A204.1 (cell line): ENCODE data around the gene OSER1.
"Not testable (repeated sequence)": the region's sequence is repeated elsewhere in the genome, so short reads cannot be mapped to it uniquely, and the experiment has no call there.

Experiments
- FAIRE-seq: peaks from 2 replicates; lab custom pipeline; 2012; peaks lifted over from hg19 to GRCh38; lab: Jason Lieb, UNC

Gene OSER1

DNA sequence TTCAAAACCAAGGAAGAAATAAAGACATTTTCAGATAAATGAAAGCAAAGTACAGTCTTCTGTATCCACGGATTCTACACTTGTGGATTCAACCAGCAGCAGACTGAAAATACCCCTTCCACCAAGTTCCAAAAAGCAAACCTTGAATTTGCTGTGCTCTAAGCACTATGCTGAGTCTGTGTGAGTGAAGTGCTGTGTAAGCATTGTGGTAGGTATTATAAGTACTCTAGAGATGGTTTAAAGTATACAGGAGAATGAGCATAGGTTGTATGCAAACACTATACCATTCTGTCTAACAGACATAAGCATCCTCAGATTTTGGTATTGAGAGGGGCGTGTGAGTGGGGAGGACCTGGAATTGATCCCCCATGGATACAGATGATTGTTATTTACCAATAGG lies 9.6 kb downstream of the OSER1 start:
- no peak for FAIRE-seq

DNA sequence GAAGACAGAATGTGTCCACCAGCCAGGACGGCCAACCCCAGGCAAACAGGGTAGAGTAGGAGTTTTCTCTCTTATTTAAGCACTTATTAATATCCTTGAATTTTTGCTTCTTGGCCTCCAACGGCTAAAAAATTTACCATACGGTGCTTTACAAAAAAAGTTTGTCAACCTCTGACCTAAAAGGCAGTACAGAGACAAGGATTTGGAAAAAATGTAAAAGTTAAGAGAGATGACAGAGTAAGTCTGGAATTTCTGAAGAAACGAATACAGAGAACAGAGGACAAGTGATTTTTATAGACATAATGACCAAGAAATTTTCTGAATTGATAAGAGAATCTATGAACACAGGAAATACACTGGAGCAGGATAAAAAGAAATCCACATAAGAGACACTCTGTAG lies 10.2 kb downstream of the OSER1 start:
- FAIRE-seq: no peak

DNA sequence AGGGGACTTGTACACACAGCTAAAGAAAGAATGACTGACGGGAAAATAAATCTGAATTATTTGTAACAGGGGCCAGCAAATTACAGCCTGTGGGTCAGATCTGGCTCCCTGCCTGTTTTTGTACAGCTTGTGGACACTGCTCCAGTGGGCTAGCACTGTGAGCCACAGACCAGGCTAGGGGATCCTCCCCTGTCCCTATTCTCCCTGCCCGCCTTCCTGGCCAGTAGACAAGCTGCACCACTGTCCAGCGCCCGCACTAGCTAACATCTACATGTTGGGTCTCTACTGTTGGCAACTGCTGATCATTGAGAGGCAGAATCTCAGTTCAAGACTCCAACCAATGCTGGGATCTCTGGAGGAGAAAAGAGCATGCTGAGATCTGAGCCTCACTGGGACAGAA lies 10.7 kb downstream of the OSER1 start:
- FAIRE-seq: no peak

DNA sequence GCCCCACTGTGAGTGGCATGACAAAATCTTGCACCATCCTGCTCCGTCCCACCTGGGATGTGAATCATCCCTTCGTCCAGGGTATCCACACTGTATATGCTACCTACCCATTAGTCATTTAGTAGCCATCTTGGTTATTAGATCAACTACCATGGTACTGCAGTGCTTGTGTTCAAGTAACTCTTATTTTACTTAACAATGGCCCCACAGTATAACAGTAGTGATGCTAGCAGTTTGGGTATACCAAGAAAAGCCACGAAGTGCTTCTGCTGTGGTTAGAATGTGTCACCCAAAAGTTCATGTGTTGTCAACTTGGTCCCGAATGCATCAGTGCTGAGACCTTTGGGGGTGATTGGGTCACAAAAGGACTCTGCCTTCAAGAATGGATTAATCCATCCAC lies 11.7 kb downstream of the OSER1 start:
- no peak for FAIRE-seq

DNA sequence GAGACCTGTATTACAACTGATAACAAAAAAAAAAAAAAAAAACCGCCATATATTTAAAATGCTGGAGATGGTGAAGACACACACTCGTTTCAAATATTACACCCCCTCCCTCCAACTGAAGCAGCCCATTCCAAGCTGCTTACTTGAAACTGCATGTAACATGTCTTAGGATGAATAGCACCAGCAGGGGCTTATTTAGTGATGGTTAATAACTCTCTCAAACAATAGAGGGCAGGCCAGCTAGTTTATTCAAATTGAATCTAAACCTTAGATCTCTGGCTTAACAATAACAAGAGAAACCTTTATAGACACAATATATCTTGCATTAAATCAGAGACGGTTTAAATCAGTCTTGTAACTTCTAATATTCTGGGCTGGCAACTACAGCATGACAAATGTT lies 14.3 kb downstream of the OSER1 start:
- FAIRE-seq: no peak

DNA sequence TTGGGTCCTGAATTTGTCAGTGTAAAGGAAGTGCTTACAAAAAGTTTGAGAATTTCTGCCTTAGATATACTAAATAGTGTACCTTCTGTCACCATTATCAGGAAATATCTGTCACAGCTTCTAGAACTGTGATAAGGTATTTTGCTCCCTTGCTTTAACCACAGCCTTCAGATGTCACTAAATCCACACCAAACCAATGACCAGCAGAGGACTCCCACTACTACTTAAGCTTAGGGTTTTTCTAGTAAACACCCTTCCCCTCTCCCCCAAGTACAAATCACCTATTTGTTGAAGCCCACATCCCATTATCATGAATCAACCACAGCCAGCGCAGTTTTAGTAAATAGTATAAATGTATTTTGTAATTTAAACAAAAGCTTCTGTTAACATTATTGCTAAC lies 15.0 kb downstream of the OSER1 start:
- FAIRE-seq: no peak

DNA sequence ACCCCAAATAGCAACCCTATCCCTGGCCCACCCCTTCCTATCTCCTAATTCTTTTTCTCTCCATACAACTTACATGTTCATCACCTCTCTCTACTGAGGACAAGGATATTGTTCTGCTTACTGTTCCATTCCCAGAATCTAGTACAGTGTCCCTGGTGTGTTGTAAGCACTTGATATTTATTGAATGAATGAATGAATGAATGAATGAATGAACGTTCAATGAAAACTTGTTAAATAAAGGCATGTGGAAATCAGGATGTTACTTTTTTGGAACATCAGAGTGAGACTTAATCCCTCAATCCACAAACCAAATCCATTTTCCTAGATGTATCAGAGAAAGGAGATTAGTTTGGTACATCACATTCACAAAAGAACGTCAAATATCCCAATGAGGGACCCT lies 16.8 kb downstream of the OSER1 start:
- no peak for FAIRE-seq

DNA sequence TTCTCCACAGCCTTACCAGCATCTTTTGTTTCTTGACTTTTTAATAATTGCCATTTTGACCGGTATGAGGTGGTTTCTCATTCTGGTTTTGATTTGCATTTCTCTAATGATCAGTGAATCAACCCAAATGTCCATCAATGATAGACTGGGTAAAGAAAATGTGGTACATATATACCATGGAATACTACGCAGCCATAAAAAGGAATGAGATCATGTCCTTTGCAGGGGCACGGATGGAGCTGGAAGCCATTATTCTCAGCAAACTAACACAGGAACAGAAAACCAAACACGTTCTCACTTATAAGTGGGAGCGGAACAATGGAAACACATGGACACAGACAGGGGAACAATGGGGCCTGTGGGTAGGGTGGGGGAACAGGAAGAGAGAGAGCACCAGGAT lies 18.9 kb downstream of the OSER1 start:
- not testable (repeated sequence) for FAIRE-seq

DNA sequence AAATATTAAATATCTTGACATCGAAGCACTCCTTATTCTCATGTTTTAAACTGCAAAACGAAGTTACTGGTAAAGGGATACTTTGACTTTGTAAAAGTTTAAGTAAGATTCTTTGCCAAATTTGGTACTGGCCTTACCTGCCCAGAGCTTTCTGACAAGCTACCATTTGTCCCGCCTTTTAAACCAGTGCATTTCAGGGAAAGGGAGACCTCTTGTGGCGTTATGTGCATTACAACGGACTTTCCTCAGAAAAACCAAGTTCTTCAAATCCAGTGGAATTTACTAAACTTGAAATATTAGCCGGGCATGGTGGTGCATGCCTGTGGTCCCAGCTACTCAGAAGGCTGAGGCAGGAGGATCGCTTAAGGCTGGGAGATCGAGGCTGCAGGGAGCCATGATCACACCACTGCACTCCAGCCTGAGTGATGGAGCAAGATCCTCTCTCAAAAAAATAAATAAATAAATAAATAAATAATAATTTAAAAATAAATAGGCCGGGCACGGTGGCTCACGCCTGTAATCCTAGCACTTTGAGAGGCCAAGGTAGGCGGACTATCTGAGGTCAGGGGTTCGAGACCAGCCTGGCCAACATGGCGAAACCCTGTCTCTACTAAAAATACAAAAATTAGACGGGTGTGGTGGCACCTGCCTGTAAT lies 20.2 kb downstream of the OSER1 start:
- peak; percentile 6 for FAIRE-seq

DNA sequence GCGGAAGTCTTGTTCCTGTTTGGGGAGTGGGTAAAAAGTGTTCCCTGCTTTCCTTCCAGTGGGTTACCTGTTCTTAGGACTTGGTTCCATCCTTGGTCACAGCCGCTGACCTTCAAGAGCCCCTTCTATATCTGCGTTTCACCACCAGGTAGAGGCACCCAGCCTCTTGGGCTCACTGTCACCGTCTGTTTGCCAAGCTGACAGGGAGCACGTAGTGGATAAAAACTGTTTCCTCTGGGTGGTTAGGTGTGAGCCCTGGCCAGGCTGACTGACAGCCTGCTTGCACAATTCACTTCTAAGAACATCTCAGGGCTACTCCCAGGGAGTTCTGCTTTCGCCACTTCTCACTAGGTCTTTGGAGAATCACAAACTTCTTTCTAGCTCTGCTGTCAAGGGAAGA lies 21.8 kb downstream of the OSER1 start:
- FAIRE-seq: no peak

DNA sequence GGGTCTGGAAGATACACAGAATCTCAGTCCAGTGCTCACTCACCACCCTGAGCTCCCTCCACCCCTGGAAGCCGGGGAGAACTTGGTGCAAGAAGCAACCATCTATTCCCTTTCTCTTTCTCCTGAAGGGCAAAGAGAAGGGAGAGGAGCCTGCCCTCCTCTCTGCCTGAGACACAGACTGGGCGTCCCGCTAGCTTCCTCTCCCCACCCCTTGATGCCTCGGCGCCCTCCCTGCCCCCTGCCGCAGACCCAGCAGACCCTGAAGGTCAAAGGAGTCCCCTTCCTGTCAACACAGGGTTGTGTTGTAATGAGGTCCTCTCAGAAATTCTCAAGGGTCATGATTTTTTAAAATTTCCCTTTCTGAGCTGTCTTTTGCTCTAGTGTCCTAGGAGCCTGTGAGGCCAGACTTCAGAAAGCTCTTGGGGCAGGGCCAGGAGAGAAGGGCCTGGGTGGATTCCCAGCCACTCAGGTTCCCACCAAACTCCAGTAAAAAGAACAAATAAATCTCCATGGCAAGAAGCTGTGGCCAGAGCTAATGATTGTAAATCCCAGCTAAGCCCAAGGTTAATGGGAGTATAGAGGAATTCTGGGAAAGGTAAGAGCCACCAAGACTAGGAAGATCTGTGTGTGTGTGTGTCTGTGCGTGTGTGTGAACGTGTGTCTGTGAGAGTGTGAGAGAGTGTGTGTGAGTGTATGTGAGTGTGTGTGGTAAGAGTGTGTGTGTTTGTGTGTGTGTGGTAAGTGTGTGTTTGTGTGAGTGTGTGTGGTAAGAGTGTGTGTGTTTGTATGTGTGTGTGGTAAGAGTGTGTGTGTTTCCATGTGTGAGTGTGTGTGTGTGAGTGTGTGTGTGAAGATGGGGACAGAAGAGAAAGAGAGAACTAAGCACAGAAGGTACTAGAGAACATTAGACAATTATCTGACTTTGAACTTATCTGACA lies 22.5 kb downstream of the OSER1 start:
- no peak for FAIRE-seq

DNA sequence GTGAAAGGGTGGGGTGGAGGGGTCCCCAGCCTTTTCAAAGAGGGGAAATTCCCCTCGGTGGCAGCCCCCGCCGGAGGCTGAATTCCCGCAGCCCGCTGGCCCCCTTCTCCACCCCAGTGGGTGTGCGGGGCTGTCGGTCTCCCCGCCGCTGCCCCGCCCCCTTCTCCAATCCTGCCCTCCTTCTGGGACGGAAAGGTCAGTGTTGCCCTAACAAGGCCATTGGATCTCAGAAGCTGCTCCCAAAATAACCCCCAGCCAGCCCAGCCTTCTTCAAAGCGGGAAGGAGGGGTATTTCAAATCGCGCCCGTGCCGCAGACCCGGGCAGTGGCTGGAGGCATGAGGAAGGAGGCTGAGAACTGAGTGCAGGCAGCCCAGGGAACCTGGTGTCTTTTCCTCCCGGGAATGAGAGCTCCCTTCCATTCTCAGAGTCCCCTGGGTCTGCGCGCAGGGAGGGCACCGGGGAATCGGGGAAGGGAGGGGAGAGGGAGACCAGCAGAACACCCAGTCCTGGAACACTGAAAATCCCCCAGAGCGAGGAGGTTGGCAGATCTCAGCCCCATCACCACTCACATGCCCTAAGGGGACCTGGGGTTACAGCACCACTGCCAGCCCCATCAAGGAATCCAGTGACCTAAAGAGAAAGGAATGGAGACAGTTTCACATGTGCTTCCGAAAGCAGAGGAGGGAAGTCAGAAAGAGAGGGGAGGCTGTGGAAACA lies 23.4 kb downstream of the OSER1 start, which contains the start of gene JPH2:
Gene JPH2 (minus strand): TSS at position 135 of the 718 bp plus-strand sequence. CDS start 483 bp downstream, outside the sequence.
- FAIRE-seq: no peak

DNA sequence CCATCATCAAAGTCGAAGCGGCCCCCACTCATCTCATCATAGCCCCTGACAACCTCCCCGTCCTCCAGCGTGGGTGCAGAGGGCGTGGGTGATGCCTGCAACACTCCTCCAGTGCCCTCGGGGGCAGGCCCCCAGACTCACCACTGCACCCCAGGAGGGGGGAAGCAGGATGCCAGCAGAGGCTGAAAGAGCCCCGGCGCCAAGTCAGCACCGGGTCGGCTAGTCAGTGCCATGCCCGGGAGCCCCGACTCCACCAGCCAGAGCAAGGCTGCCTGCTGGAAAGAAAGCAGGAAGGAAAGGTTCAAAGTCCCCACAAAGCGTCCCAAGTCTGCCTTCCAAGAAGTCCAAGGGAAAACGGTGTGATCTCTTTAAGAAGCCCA lies 23.9 kb downstream of the OSER1 start:
- no peak for FAIRE-seq

DNA sequence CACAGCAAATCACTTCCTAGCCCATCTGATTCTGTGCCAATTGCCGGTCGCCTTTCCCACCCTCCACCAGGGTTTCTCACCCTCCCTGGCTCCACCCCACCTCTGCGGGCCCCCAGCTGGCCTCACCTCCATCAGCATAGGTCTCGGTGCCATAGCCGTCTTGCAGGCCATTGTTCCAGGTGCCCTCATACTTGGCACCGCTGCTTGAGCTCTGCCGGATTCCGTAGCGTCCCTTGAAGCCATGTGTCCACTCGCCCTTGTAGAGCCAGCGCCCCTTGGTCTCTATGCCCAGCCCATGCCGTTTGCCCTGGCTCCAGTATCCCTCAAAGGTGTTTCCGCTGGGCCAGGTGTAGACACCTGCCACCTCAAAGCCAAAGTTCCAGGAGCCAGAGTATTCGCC lies 24.4 kb downstream of the OSER1 start:
- no peak for FAIRE-seq

DNA sequence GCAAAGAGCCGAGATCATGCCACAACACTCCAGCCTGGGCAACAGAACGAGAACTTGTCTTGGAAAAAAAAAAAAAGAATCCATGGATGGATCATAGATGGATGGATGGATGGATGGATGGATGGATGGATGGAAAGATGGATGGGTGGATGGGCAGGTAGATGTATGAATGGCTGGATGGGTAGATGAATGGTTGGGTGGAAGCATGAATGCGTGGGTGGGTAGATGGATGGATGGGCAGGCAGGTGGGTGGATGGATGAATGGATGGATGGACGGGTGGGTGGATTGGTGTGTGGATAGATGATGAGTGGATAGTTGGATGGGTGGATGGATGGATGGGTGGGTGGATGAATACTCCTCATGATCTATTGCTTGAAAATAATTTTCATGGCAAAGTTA lies 25.0 kb downstream of the OSER1 start:
- FAIRE-seq: no peak

DNA sequence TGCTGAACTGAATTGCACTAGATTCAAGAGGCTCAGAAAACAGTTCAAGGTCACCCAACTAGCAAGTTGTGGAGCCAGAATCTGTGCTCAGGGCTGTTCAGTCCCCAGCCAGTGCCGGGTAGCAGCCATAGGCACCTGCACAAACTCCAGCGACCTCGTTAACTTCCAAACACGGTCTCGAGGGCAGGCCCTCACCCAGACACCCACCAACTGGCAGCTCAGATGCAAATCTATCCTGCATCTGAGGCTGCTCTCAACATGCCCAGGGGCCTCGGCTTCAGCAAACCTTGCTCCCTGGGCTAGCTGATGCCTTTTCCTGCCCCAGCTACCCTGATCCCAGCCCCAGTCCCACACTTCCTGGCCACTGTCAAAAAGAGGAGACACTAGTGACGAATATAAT lies 27.3 kb downstream of the OSER1 start:
- FAIRE-seq: no peak

DNA sequence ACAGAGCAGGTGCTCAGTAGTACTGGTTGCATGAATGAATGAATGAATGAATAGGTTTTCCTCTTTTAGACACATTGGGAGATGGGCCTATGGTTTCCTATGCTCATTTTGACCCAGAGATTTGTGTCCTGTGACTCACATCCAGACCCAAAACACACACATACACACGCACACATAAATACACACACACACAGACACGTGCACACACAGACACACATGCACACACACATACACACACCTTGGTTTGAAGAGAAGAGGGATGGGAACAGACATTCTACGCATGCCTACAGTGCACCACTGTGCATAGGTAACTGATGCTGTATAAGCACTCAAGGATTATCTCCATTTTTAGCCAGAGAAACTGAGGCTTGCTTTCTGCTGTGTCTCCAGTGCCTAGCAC lies 27.7 kb downstream of the OSER1 start:
- FAIRE-seq: no peak

DNA sequence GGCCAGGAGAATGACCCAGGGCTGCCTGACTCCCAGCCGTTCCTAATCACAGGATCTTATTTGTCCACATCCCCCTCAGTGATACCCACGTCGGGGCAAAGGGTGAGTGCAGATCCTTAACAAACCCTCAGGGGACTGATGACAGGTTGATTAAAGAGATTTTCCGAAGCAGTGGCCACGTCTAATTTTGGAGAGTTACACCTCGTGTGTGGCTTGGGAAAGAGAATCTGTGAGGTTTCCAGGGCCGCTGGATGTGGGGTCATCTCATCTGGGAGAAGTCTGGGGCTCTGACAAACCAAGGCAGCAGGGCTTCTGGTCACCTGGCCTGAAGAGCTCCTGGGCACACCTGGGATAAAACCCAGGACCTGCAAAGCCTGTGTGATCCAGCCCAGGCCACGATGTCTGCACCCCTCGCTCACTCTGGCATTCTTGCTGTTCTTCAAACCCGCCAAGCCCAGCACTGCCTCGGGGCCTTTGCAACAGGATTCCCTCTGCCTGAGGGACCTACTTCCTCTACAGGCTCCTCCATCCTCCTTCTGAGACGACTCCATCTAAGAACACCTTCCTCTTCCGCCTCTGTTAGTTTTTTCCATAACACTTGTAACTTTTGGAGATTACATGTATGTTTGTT lies 28.3 kb downstream of the OSER1 start:
- no peak for FAIRE-seq

DNA sequence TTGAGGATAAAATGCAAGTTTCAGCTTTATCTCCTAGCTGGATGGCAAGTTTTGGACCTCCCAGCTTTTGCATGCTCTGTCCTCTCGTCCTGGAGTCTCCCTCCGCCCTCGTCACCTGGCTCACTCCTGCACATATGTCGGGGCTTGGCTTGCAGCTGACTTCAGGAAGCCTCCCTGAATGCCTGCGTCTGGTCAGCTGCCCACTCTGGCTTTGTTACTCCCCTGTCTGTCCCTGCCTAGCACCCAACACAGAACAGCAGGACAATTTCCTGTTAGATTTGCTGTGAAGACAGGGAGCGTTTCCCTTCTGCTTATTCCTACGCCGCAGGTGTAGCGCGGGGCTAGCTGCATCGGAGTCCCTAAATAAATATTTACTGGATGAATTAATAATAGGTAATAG lies 29.0 kb downstream of the OSER1 start:
- no peak for FAIRE-seq

DNA sequence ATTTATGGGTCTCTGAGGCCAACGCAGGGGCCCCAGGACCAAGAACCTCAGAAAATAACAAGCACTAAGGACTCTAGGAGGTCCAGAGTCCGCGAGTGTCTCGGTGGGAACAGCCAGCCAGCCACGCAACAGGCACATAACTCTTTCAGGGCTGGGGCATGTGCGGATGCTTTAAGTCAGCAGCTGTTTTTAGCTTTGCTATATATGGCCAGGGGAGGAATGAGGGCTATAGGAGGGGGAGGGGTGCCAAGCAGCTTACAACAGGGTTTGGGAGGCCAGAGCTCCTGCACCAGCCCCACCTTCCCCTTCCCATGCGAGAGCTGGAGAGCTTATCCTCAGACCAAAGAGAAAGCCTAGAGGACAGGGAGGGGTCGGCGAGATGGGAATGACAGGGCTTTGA lies 29.8 kb downstream of the OSER1 start:
- FAIRE-seq: no peak

DNA sequence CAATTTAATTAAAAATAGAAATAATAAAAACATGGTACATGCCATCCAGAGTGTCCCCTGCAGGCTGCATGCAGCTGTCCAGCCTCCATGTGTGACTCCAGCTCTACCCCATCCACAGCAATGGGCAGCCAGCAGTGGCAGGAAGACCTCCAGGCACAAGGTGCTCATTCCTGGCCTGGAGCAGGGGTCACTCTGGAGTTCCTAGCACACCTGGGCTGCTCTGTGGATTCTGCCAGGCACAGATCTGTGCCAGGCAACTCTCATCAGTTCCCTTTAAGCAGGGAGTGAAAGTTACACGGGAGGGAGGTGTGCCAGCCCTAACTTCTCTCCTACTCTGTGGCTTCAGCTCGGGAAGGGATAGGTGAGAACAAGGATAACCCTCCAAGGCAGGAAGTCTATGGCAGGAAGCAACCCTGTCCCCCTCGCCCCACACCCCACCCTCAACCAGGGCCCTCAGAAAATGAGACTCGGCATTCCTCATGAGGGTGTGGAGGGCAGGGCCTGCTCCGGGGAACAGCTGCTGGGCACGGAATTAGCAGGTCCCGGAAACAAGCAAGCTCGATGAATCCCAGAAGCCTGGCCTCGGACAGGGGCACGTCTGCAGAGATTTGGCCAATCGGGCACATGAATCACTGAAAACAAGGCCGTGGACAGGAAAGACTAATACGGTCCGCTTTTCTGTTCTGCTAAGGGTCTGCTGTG lies 33.6 kb downstream of the OSER1 start:
- FAIRE-seq: no peak
